Measurements from ENCODE around the gene IL17C. TPM values are rescaled to one million over a fixed set of nuclear protein-coding genes. Genes with fewer than 3 reads are reported as not detected.

The IL17C gene, protein sequence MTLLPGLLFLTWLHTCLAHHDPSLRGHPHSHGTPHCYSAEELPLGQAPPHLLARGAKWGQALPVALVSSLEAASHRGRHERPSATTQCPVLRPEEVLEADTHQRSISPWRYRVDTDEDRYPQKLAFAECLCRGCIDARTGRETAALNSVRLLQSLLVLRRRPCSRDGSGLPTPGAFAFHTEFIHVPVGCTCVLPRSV
- total RNA-seq (ENCODE audit: low replicate concordance) = not detected in 2 replicates

- TF ChIP-seq, protein P1, sequence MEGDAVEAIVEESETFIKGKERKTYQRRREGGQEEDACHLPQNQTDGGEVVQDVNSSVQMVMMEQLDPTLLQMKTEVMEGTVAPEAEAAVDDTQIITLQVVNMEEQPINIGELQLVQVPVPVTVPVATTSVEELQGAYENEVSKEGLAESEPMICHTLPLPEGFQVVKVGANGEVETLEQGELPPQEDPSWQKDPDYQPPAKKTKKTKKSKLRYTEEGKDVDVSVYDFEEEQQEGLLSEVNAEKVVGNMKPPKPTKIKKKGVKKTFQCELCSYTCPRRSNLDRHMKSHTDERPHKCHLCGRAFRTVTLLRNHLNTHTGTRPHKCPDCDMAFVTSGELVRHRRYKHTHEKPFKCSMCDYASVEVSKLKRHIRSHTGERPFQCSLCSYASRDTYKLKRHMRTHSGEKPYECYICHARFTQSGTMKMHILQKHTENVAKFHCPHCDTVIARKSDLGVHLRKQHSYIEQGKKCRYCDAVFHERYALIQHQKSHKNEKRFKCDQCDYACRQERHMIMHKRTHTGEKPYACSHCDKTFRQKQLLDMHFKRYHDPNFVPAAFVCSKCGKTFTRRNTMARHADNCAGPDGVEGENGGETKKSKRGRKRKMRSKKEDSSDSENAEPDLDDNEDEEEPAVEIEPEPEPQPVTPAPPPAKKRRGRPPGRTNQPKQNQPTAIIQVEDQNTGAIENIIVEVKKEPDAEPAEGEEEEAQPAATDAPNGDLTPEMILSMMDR (IDR thresholded peaks at IDR 0.05; ENCODE audit: insufficient read depth, low read length) = no peak
- H3K4me3 ChIP-seq (ENCODE audit: low read depth, low read length) = no peak within 1 kb of the TSS
- DNase-seq (ENCODE audit: low read depth) = no peak
Observed at GRCh38 chr16:88638323-88639230, at the start of gene IL17C. Gene IL17C (plus strand): TSS chr16:88638572. CDS start chr16:88638642, 70 bp downstream.

DNA sequence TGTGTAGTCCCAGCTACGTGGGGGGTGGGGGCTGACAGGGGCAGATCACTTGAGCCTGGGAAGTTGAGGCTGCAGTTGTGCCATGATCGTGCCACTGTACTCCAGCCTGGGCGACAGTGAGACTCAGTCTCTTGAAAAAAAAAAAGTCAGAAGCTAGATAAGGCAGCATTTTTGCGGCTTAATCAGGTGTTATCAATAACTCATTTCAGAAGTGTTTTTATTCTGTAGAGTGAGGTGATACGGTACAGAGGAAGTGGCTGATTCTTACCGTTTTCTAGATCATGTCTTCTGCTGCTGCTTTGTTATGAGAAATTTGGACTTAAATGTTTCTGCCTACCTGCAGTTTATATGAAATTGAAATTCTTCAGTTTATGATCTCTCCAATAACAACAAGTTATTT lies 49.6 kb upstream of the IL17C start:
- no peak overlapping the region for H3K4me3 ChIP-seq (ENCODE audit: low read depth, low read length)
- DNase-seq (ENCODE audit: low read depth) = no peak
- TF ChIP-seq, protein P1 (IDR thresholded peaks at IDR 0.05; ENCODE audit: insufficient read depth, low read length) = no peak

GRCh38 chr16:88589441-88589840 lies 48.9 kb upstream of the IL17C start:
- no peak overlapping the region for H3K4me3 ChIP-seq (ENCODE audit: low read depth, low read length)
- DNase-seq (ENCODE audit: low read depth) = no peak
- TF ChIP-seq, protein P1 (IDR thresholded peaks at IDR 0.05; ENCODE audit: insufficient read depth, low read length) = no peak

GRCh38 chr16:88591577-88592021 lies 46.8 kb upstream of the IL17C start:
- H3K4me3 ChIP-seq (ENCODE audit: low read depth, low read length) = no peak overlapping the region
- peak; percentile 69 for DNase-seq (ENCODE audit: low read depth)
- TF ChIP-seq, protein P1 (IDR thresholded peaks at IDR 0.05; ENCODE audit: insufficient read depth, low read length) = no peak

DNA sequence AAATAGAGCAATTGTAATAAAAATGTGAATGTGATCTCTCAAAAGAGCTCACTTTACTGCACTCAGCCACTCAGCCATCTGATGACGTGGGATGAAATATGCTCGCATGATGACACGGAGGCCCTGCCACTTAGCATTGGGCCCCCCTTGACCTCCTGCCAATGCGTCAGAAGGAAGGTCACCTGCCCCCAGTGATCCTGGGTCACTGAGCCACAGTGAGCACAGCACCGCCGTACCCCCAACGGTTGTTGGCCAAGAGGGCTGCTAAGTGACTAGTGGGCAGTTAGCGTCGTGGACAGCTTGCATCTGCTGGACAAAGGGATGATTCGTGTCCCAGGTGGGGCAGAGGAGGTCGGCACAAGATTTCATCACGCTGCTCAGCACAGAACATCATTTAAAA lies 45.3 kb upstream of the IL17C start:
- TF ChIP-seq, protein P1 (IDR thresholded peaks at IDR 0.05; ENCODE audit: insufficient read depth, low read length) = no peak
- H3K4me3 ChIP-seq (ENCODE audit: low read depth, low read length) = no peak overlapping the region
- no peak for DNase-seq (ENCODE audit: low read depth)

GRCh38 chr16:88593489-88593888 lies 44.9 kb upstream of the IL17C start:
- DNase-seq (ENCODE audit: low read depth) = no peak
- TF ChIP-seq, protein P1 (IDR thresholded peaks at IDR 0.05; ENCODE audit: insufficient read depth, low read length) = no peak
- H3K4me3 ChIP-seq (ENCODE audit: low read depth, low read length) = no peak overlapping the region

All from fibroblast of the aortic adventitia (primary cell).